Cardiac muscle cell (in vitro differentiated cells and primary cell): ENCODE data around the gene USF3. TPM values are rescaled to one million over a fixed set of nuclear protein-coding genes. Genes with fewer than 3 reads are reported as not detected.

Experiments used
- DNase-seq, 2 donors: peaks; one replicate each; pipeline versions ENCODE4 v3.0.0 to v3.0.0-alpha.2; 2010 to 2017; ENCODE audit warnings: low read depth in 1 of 2, low spot score in 1 of 2
- H3K27ac ChIP-seq: fragments of 200-600 bp; sonication (generic); 2 replicates; pipeline ENCODE4 v1.5.1; 2016
- H3K27me3 ChIP-seq: fragments of 200-600 bp; sonication (generic); 2 replicates; pipeline ENCODE4 v1.6.0; 2016; ENCODE audit warnings: control low read depth
- H3K36me3 ChIP-seq: fragments of 200-600 bp; sonication (generic); 2 replicates; pipeline ENCODE4 v1.5.1; 2016; ENCODE audit warnings: control low read depth
- H3K4me1 ChIP-seq: fragments of 200-600 bp; sonication (generic); 2 replicates; pipeline ENCODE4 v1.8.1; 2017; ENCODE audit warnings: low read depth, mild to moderate bottlenecking, mixed run types
- H3K4me3 ChIP-seq: fragments of 200-600 bp; sonication (generic); 2 replicates; pipeline ENCODE4 v1.5.1; 2016; ENCODE audit warnings: mild to moderate bottlenecking
- H3K9me3 ChIP-seq: fragments of 200-600 bp; sonication (generic); 2 replicates; pipeline ENCODE4 v1.5.1; 2017; ENCODE audit warnings: low read depth, mild to moderate bottlenecking, control low read depth
- CTCF ChIP-seq: IDR thresholded peaks from 2 replicates; pipeline ENCODE4 v1.5.1; 2012; ENCODE audit warnings: low read depth, mild to moderate bottlenecking, low read length
- polyA plus RNA-seq: library from polyadenylated mRNA; unstranded; fragments of >200 nt; fragmentation: Nextera tagmentation; extraction: Ambion mirVana; gene quantifications from 2 replicates; pipeline ENCODE4 v1.2.1, GENCODE V29; 2016
- total RNA-seq: library from RNA; depleted of rRNA; stranded (reverse); fragments of >200 nt; gene quantifications from 2 replicates; pipeline ENCODE4 v1.2.3, GENCODE V29; 2016

The USF3 gene
- total and polyA plus RNA-seq, 2 experiments from 2014 or later, result 3.1 to 11.4 TPM

GRCh38 chr3:113685124-113685523 lies 11.3 kb downstream of the USF3 start:
- no peaks in the 10 kb centered on the region for H3K36me3 ChIP-seq
- H3K4me3 ChIP-seq, result no peak overlapping the region
- TF ChIP-seq CTCF, result no peak
- DNase-seq, result no peak
- H3K4me1 ChIP-seq, result no peaks in the 10 kb centered on the region
- H3K27me3 ChIP-seq, result no peaks in the 10 kb centered on the region
- no peaks in the 10 kb centered on the region for H3K9me3 ChIP-seq
- no peak overlapping the region for H3K27ac ChIP-seq

DNA sequence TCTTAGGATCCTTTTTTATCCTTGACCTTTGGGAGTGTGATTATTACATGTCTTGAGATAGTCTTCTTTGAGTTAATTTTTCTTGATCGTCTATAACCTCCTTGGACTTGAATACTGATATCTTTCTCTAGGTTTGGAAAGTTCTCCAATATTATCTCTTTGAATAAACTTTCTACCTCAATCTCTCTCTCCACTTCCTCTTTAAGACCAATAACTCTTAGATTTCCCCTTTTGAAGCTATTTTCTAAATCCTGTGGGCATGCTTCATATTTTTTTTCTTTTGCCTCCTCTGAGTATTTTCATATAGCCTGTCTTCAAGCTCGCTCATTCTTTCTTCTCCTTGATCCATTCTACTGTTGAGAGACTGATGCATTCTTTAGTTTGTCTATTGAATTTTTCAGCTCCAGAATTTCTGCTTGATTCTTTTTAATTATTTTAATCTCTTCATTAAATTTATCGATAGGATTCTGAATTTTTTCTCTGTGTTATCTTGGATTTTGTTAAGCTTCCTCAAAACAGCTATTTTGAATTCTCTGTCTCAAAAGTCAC lies 12.1 kb downstream of the USF3 start:
- no peaks in the 10 kb centered on the region for H3K27me3 ChIP-seq
- H3K27ac ChIP-seq, result no peak overlapping the region
- H3K9me3 ChIP-seq, result no peaks in the 10 kb centered on the region
- H3K4me1 ChIP-seq, result no peaks in the 10 kb centered on the region
- no peak overlapping the region for H3K4me3 ChIP-seq
- no peak for TF ChIP-seq CTCF
- H3K36me3 ChIP-seq, result no peaks in the 10 kb centered on the region
- no peak for DNase-seq

- no peak overlapping the region for H3K4me3 ChIP-seq
- H3K4me1 ChIP-seq, result no peaks in the 10 kb centered on the region
- TF ChIP-seq CTCF, result no peak
- no peak for DNase-seq
- H3K36me3 ChIP-seq, result no peaks in the 10 kb centered on the region
- no peaks in the 10 kb centered on the region for H3K27me3 ChIP-seq
- no peaks in the 10 kb centered on the region for H3K9me3 ChIP-seq
- no peak overlapping the region for H3K27ac ChIP-seq
Observed at GRCh38 chr3:113678773-113679172, 17.7 kb downstream of the USF3 start.

- Histone ChIP-seq H3K27ac (no peak overlapping the region), H3K4me1 (no peaks in the 10 kb centered on the region), H3K27me3 (no peaks in the 10 kb centered on the region), H3K9me3 (no peaks in the 10 kb centered on the region), H3K36me3 (peaks cover 9% of the 10 kb centered on the region), H3K4me3 (no peak overlapping the region)
- DNase-seq, result no peak
- TF ChIP-seq CTCF, result no peak
Observed at GRCh38 chr3:113677737-113678136, 18.7 kb downstream of the USF3 start.

GRCh38 chr3:113676261-113676660 lies 20.2 kb downstream of the USF3 start:
- Histone ChIP-seq H3K4me3 (no peak overlapping the region), H3K9me3 (no peaks in the 10 kb centered on the region), H3K27me3 (no peaks in the 10 kb centered on the region), H3K27ac (no peak overlapping the region), H3K4me1 (no peaks in the 10 kb centered on the region), H3K36me3 (peaks cover 10% of the 10 kb centered on the region)
- no peak for TF ChIP-seq CTCF
- no peak for DNase-seq

- Histone ChIP-seq H3K27ac (no peak overlapping the region), H3K9me3 (no peaks in the 10 kb centered on the region), H3K4me3 (no peak overlapping the region), H3K4me1 (no peaks in the 10 kb centered on the region), H3K36me3 (peaks cover 10% of the 10 kb centered on the region), H3K27me3 (no peaks in the 10 kb centered on the region)
- TF ChIP-seq CTCF, result no peak
- no peak for DNase-seq
Observed at GRCh38 chr3:113673593-113673992, 22.8 kb downstream of the USF3 start.
